HG03565 (cell line): ENCODE measurements around the gene YTHDF2.
"Not testable (repeated sequence)": the region's sequence is repeated elsewhere in the genome, so short reads cannot be mapped to it uniquely, and the experiment has no call there.

Source experiments
- ATAC-seq: cut with Tn5 transposase; IDR thresholded peaks from one replicate; pipeline ENCODE4 v1.9.1; 2021; ENCODE audit warnings: mild to moderate bottlenecking, moderate library complexity; ENCODE audit not compliant: unreplicated experiment

YTHDF2 gene

GRCh38 chr1:28736450-28737306 is at the start of gene YTHDF2:
Gene YTHDF2, plus strand, starts transcription at chr1:28736940. Its CDS starts 181 bp downstream, at chr1:28737121.
- peak; percentile 82 for ATAC-seq

DNA sequence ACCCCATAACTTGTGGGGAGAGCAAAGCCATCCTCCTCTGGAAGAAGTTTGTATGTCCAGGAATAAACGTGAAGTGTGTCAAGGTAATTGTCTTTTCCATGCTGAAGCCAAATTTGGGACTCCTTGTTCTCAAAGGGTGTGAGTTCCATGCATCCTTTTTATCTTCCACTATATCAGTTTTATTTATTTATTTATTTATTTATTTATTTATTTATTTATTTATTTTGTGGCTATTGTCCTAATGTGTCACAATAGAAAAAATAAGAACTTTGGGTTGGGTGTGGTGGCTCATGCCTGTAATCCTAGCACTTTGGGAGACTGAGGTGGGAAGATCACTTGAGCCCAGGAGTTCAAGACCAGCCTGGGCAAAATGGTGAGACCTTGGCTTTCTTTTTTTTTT is 45.1 kb upstream of the YTHDF2 start:
- not testable (repeated sequence) for ATAC-seq

DNA sequence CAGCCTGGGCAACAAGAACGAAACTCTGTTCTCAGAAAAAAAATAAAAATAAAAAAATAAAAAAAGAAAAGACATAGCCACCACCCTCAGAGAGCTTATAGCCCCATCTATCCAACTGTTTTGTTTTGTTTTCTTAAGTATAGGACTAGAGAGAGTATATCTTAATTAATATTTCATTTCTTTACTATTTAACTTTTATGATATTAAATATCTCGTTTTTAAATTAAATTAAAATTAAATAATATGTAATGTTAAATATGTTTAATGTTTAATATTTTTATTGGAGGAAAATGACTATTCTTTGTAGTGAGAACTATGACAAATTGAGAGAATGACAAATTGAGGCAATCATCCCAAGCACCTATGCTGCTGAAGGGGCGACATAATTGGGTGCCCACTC is 33.1 kb upstream of the YTHDF2 start:
- ATAC-seq = no peak

DNA sequence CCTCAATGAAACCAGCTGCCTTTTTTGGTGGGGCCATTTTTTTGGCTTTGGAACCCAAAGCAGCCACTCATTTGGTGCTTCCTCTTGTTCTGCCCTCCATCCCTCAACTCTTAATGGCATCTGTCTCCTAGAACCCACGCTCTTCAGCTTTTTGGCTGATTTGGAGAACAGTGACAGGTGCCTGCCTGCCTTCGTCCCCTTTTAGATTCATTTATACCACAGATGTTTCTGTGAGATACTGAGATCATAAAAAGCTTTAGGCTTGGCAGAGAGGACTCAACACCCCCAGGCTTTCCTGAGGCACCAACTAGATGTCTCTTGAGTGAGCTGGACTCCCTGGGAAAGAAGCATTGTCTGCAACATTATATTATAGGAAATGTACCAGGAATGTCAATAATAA is 20.4 kb upstream of the YTHDF2 start:
- no peak for ATAC-seq

- ATAC-seq = no peak
Observed at GRCh38 chr1:28718166-28718565, 18.6 kb upstream of the YTHDF2 start.

- ATAC-seq = no peak
Observed at GRCh38 chr1:28718586-28719331, 18.0 kb upstream of the YTHDF2 start.

DNA sequence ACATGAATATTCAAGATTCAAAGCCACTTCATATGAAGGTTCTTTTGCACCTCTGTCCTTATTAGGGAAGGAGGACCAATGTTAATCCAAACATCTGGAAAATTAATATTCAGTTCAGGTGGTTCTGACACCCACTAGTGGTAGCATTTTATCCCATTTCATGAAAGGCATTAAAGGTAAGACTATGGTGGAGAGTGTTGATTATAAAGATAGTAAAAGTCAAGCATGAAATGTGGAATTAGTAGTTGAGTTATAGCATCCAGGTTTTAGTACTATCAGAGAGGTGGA is 17.5 kb upstream of the YTHDF2 start:
- no peak for ATAC-seq

DNA sequence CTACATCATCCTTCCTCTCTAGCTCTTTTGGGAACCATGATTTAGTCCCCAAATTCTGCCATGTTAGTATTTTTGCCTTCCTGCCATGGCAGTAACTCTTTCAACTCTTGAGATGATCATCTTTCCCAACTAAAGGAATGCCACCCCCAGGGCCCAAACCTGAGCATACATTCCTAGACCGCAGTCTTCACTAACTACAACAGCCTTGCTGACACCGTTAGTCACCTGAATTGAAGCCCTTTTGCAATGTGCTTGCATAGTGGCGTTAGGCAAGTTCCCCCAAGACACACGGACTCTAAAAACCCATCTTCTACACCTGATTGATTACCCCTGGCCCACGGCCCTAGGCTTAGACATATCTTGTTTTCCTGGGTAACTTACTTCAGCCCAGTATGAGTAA is 16.4 kb upstream of the YTHDF2 start:
- no peak for ATAC-seq

GRCh38 chr1:28721927-28722326 is 14.8 kb upstream of the YTHDF2 start:
- ATAC-seq = not testable (repeated sequence)

DNA sequence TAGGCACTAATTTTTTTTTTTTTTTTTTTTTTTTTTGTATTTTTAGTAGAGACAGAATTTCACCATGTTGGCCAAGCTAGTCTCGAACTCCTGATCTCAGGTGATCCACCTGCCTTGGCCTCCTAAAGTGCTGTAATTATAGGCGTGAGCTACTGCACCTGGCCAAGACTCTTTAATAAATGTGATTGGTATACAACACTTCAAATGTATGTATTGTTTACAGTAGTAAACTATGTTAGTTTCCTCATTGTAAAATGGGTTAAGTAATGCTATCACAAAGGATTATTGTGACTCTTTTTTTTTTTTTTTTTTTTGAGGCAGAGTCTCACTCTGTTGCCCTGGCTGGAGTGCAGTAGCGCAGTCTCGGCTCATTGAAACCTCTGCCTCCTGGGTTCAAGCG is 11.4 kb upstream of the YTHDF2 start:
- ATAC-seq = not testable (repeated sequence)

GRCh38 chr1:28735961-28736449 is 735 bp upstream of the YTHDF2 start:
- ATAC-seq = no peak

GRCh38 chr1:28737307-28738132 is 780 bp downstream of the YTHDF2 start:
- ATAC-seq = peak; percentile 5

GRCh38 chr1:28740118-28740517 is 3.4 kb downstream of the YTHDF2 start:
- no peak for ATAC-seq

DNA sequence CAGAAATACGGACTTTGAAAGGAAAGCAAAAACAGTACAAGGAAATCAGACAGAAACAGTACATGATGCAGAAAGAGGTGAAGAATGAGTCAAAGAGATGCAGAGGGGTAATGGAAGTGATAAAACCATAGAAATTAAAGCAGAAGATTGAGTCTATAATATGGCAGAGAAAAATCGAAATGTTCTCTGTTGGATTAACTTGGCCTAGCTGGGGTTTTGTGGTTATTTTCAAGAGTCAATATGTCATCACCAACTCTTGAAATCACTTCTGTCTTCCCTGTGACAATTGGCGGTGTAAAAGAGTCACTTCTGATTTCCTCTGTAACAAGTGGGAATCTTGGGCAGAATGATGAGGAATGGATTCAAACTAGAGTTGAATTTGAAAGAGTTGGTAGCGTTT is 7.4 kb downstream of the YTHDF2 start:
- ATAC-seq = no peak

GRCh38 chr1:28745653-28746173 is 9.0 kb downstream of the YTHDF2 start:
- ATAC-seq = no peak

DNA sequence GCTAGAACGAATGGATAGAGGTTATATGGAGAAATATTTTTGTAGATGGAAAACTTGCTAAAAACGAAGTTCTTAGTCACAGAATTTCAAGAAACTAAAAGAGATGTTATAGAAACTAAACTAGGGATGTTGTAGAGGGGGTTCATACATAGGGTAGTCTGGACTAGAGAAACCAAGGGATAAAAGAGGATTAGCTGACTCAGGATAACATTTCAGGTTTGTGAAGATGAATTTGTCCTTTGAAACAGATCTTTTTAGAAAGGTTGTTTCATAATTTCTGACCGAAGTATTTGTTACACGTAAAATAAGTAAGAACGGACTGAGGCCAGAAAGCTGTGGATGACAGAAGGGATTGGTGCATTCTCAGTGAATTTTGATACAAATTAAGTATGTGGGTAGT is 13.6 kb downstream of the YTHDF2 start:
- ATAC-seq = no peak

DNA sequence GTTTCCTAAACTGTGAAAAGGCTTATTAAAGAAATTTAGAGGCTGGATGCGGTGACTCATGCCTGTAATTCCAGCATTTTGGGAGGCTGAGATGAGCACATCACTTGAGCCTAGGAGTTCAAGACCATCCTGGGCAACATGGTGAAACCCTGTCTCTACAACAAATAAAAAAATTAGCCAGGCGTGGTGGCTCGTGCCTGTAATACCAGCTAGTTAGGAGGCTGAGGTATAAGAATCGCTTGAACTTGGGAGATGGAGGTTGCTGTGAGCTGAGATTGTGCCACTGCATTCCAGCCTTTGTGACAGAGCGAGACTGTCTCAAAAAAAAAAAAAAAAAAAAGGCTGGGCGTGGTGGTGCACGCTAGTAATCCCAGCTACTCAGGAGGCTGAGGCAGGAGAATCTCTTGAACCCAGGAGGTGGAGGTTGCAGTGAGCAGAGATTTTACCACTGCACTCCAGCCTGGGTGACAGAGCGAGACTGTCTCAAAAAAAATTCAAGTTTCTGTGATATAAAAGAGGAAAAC is 14.1 kb downstream of the YTHDF2 start:
- not testable (repeated sequence) for ATAC-seq

- no peak for ATAC-seq
Observed at GRCh38 chr1:28751315-28752060, 14.7 kb downstream of the YTHDF2 start.

- no peak for ATAC-seq
Observed at GRCh38 chr1:28755701-28756100, 19.0 kb downstream of the YTHDF2 start.

- ATAC-seq = no peak
Observed at GRCh38 chr1:28756846-28757245, 20.1 kb downstream of the YTHDF2 start.
